Gastrocnemius medialis (tissue), 4 donors: ENCODE measurements around the gene THEM4. TPM values are rescaled to one million over a fixed set of nuclear protein-coding genes. Genes with fewer than 3 reads are reported as not detected.

Experiments
- ATAC-seq, 2 donors: fragments of 150-250 bp; one replicate each; pipeline ENCODE4 v1.9.1; 2016
- DNase-seq, 2 donors: peaks; one replicate each; pipeline ENCODE4 v3.0.0-alpha.2; 2019
- H3K27ac ChIP-seq, 4 donors: fragments of 200-600 bp; sonication (generic); 1 replicate in 1 of 4; 2 replicates in 3 of 4; pipeline ENCODE4 v1.5.1; 2016 to 2018; ENCODE audit warnings: mild to moderate bottlenecking in 2 of 4, moderate library complexity in 1 of 4
- H3K27me3 ChIP-seq, 3 donors: fragments of 200-600 bp; sonication (generic) in 2 of 3; 1 replicate in 1 of 3; 2 replicates in 2 of 3; pipeline versions ENCODE4 v1.5.1 to v1.6.0; 2016 to 2019; ENCODE audit warnings: mild to moderate bottlenecking in 1 of 3, moderate library complexity in 1 of 3
- H3K36me3 ChIP-seq, 2 donors: fragments of 200-600 bp; sonication (generic) in 1 of 2; one replicate each; pipeline ENCODE4 v1.5.1; 2017 to 2018
- H3K4me1 ChIP-seq, 2 donors: fragments of 200-600 bp; sonication (generic) in 1 of 2; one replicate each; pipeline ENCODE4 v1.5.1; 2016 to 2017; ENCODE audit warnings: mild to moderate bottlenecking in 2 of 2
- H3K4me3 ChIP-seq, 4 donors: fragments of 200-600 bp; sonication (generic) in 3 of 4; 1 replicate in 1 of 4; 2 replicates in 3 of 4; pipeline ENCODE4 v1.5.1; 2016 to 2019; ENCODE audit warnings: mild to moderate bottlenecking in 2 of 4
- H3K9me3 ChIP-seq, 3 donors: fragments of 200-600 bp; sonication (generic) in 2 of 3; 1 replicate in 1 of 3; 2 replicates in 2 of 3; pipeline ENCODE4 v1.5.1; 2016 to 2019
- CTCF ChIP-seq, 5 experiments: fragments of 450-650 bp in 3 of 5; fragments of 200-600 bp in 2 of 5; sonication (generic) in 2 of 5; IDR thresholded peaks in 4 of 5; conservative IDR thresholded peaks in 1 of 5; 1 replicate in 4 of 5; 2 replicates in 1 of 5; pipeline ENCODE4 v1.5.1; 2016 to 2019; ENCODE audit warnings: antibody characterized with exemption in 5 of 5, mild to moderate bottlenecking in 3 of 5, moderate library complexity in 3 of 5
- POLR2A ChIP-seq, 2 donors: fragments of 450-650 bp; IDR thresholded peaks; one replicate each; pipeline ENCODE4 v1.6.1; 2017; ENCODE audit warnings: antibody characterized with exemption in 2 of 2, mild to moderate bottlenecking in 2 of 2, moderate library complexity in 2 of 2
- in situ Hi-C, 4 donors: fragments of 200-750 bp; cut with MboI; loops; one replicate each; pipeline versions ENCODE4 v1.15.0 to v1.8.0; 2017; ENCODE audit warnings: low sequenced_read_pairs in 4 of 4
- intact Hi-C: fragments of 100-400 bp; cut with DNase I; formaldehyde crosslinking; loops from one replicate; pipeline ENCODE4 v1.15.1; 2023; ENCODE audit warnings: low total_unique reads
- total RNA-seq, 4 donors: library from RNA; depleted of rRNA; stranded (reverse); fragments of >200 nt; gene quantifications; one replicate each; pipeline versions ENCODE4 v1.1.0 to v1.2.3, GENCODE V29; 2016

The THEM4 gene
- total RNA-seq, 4 donors from 2014 or later = 7.7 to 21.8 (median 9.6) TPM

- H3K9me3 ChIP-seq = no peaks in the 10 kb centered on the region
- H3K4me1 ChIP-seq = peaks cover 8 to 13% of the 10 kb centered on the region in 2 donors
- no peak for ATAC-seq
- no peak for TF ChIP-seq POLR2A (IDR thresholded peaks at IDR 0.05)
- H3K27ac ChIP-seq = no peak overlapping the region
- no peak for DNase-seq
- H3K4me3 ChIP-seq = no peak overlapping the region
- H3K36me3 ChIP-seq = no peaks in the 10 kb centered on the region
- no peaks in the 10 kb centered on the region for H3K27me3 ChIP-seq
- in situ Hi-C loops = no loop called here
- intact Hi-C loops = no loop called here
Observed at GRCh38 chr1:151942882-151943281, 33.6 kb upstream of the THEM4 start.

GRCh38 chr1:151940541-151940940, 31.2 kb upstream of the THEM4 start:
- intact Hi-C loops (no loop called here), in situ Hi-C loops (no loop called here)
- peaks cover 8 to 13% of the 10 kb centered on the region in 2 donors for H3K4me1 ChIP-seq
- no peak for DNase-seq
- H3K27ac ChIP-seq = no peak overlapping the region
- H3K27me3 ChIP-seq = no peaks in the 10 kb centered on the region
- H3K4me3 ChIP-seq = no peak overlapping the region
- TF ChIP-seq POLR2A (IDR thresholded peaks at IDR 0.05) (no peak), CTCF (IDR thresholded peaks at IDR 0.05 in 4 of 5, conservative IDR thresholded peaks at IDR 0.05 in 1 of 5) (no peak)
- H3K9me3 ChIP-seq = no peaks in the 10 kb centered on the region
- no peak for ATAC-seq
- no peaks in the 10 kb centered on the region for H3K36me3 ChIP-seq

- Histone ChIP-seq H3K4me3 (no peak overlapping the region), H3K27ac (no peak overlapping the region), H3K4me1 (peaks cover 8% of the 10 kb centered on the region in 2 donors), H3K27me3 (no peaks in the 10 kb centered on the region), H3K36me3 (no peaks in the 10 kb centered on the region), H3K9me3 (no peaks in the 10 kb centered on the region)
- ATAC-seq (no peak), DNase-seq (no peak)
- intact Hi-C loops (no loop called here), in situ Hi-C loops (loop anchor here in 1 of 4 donors (10.0 kb wide), 1 partner anchor 55 kb away; the partner anchor contains the start of gene S100A10)
- no peak for TF ChIP-seq CTCF (IDR thresholded peaks at IDR 0.05 in 4 of 5, conservative IDR thresholded peaks at IDR 0.05 in 1 of 5)
- no peak for TF ChIP-seq POLR2A (IDR thresholded peaks at IDR 0.05)
Observed at GRCh38 chr1:151939779-151940178, 30.5 kb upstream of the THEM4 start.

GRCh38 chr1:151939141-151939540, 29.8 kb upstream of the THEM4 start:
- H3K4me1 ChIP-seq = peaks cover 3 to 4% of the 10 kb centered on the region in 2 donors
- no peak overlapping the region for H3K4me3 ChIP-seq
- no peaks in the 10 kb centered on the region for H3K27me3 ChIP-seq
- no peak overlapping the region for H3K27ac ChIP-seq
- no peak for ATAC-seq
- DNase-seq = no peak
- in situ Hi-C loops = loop anchor here in 1 of 4 donors (10.0 kb wide), 1 partner anchor 56 kb away; the partner anchor contains the start of gene S100A10
- no peaks in the 10 kb centered on the region for H3K36me3 ChIP-seq
- intact Hi-C loops = no loop called here
- no peak for TF ChIP-seq CTCF (IDR thresholded peaks at IDR 0.05 in 4 of 5, conservative IDR thresholded peaks at IDR 0.05 in 1 of 5)
- no peak for TF ChIP-seq POLR2A (IDR thresholded peaks at IDR 0.05)
- H3K9me3 ChIP-seq = no peaks in the 10 kb centered on the region

- no peak for TF ChIP-seq CTCF (IDR thresholded peaks at IDR 0.05 in 4 of 5, conservative IDR thresholded peaks at IDR 0.05 in 1 of 5)
- TF ChIP-seq POLR2A (IDR thresholded peaks at IDR 0.05) = no peak
- Histone ChIP-seq H3K36me3 (no peaks in the 10 kb centered on the region), H3K9me3 (no peaks in the 10 kb centered on the region), H3K4me3 (no peak overlapping the region), H3K27ac (no peak overlapping the region), H3K4me1 (peaks cover 0 to 3% of the 10 kb centered on the region in 2 donors), H3K27me3 (no peaks in the 10 kb centered on the region)
- in situ Hi-C loops = loop anchor here in 1 of 4 donors (10.0 kb wide), 1 partner anchor 58 kb away; the partner anchor contains the start of gene S100A10
- no peak for DNase-seq
- intact Hi-C loops = no loop called here
- ATAC-seq = no peak
Observed at GRCh38 chr1:151936653-151937052, 27.3 kb upstream of the THEM4 start.
